Activated CD4-positive, alpha-beta T cell treated with anti-CD3 and anti-CD28 coated beads for 48 hours (primary cell): ENCODE results near the gene SPATA17.
"Not testable (repeated sequence)": the region's sequence is repeated elsewhere in the genome, so short reads cannot be mapped to it uniquely, and the experiment has no call there.

Experiments used
- DNase-seq: peaks from one replicate; pipeline ENCODE4 v3.0.0-alpha.2; 2020

Gene SPATA17

DNA sequence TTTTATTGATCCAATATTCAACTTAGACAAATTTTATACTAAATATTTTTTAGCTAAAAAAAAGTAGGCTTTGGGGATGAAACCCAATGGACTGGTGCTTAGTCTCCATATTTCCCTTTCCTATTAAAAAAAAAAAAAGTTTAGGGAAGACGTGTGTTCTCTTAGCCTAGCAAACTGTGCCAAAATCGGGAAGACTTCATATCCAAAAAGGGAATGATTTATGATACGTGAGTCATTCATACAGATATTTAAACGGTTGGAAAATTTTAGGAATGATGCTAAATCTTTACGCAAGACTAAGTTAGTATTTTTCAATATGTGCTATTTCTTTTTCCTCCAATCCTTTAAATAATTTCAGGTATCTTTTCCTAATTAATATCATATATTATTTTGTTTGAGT, 50.7 kb downstream of the SPATA17 start:
- no peak for DNase-seq

DNA sequence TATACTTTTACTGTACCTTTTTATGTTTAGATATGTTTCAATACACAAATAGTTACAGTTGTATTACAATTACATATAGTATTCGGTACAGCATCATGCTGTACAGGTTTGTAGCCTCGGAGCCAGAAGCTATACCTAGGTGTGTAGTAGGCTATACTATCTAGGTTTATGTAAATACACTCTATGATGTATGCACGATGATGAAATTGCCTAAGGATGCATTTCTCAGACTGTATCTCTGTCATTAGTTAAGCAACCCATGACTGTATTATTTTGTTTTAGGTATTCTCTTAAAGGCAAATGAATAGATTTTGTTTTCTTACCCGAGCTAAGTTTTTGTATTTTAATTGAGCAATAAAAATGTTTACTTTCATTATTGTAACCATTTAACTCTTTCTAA, 56.4 kb downstream of the SPATA17 start:
- DNase-seq: no peak

DNA sequence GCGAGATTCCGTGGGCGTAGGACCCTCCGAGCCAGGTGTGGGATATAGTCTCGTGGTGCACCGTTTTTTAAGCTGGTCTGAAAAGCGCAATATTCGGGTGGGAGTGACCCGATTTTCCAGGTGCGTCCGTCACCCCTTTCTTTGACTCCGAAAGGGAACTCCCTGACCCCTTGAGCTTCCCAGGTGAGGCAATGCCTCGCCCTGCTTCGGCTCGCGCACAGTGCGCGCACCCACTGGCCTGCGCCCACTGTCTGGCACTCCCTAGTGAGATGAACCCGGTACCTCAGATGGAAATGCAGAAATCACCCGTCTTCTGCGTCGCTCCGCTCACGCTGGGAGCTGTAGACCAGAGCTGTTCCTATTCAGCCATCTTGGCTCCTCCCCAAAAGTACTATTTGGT, 65.0 kb downstream of the SPATA17 start:
- DNase-seq: not testable (repeated sequence)

DNA sequence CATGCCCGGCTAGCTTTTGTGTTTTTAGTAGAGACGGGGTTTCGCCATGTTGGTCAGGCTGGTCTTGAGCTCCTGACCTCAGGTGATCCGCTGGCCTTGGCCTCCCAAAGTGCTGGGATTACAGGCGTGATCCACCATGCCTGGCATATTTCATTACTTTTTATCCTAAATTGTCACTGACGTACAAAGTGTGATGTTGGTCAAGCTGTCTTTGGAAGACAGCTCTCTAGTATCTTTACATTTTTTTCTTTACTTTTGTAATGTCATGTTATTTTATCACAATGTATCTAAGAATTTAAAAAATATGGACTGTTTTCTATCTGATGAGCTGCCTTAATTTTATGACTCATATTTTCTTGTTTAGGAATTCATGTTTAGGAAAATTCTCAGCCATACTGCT, 72.2 kb downstream of the SPATA17 start:
- no peak for DNase-seq

DNA sequence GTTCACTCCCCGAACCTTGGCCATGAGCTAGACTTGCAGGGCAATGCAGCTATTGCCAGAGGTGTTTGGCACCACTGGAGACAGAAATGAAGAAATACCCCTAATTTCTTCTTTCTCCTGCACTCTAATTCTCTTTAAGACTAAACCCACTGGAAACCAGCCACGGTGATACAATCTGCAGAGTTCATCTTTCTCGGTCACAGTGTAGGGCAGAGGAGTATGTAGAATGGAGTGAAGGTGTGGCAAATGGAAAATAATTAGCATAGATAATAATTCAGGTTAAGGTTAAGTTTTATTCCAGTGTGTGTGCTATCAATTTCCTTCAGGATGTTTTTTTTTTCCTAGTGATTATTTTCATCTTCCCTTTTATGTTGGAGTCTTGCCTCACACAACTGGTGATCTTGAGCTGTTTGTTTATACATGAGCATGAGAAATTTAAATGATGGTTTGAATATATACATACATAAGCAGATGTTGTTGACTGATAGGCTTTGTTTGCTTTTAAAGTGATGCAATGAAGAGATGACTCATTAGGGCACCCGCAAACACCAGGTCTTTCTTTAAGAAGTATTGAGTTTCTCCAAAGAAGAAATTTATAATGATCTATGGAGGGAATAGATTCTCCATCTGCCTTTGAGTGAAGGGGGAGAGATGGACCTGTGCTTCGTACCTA, 81.9 kb downstream of the SPATA17 start:
- DNase-seq: no peak

DNA sequence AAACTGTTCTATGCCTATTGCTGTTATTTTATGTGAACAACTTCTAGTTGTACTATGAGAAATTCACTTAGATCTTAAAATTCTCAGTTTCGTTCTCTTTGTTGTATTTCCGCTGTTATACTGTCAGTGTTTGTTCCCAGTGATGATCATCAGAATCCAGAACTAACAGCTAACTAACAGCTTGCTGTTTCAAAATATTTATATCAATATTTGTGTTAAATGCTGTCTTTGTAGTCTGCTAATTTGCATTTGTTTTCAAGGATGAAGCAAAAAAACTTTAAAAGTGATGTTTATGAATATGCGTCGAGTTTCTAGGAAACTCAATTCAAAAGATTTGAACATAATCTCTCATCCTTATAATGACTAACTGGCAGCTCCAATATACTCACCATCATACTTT, 84.5 kb downstream of the SPATA17 start:
- DNase-seq: no peak

DNA sequence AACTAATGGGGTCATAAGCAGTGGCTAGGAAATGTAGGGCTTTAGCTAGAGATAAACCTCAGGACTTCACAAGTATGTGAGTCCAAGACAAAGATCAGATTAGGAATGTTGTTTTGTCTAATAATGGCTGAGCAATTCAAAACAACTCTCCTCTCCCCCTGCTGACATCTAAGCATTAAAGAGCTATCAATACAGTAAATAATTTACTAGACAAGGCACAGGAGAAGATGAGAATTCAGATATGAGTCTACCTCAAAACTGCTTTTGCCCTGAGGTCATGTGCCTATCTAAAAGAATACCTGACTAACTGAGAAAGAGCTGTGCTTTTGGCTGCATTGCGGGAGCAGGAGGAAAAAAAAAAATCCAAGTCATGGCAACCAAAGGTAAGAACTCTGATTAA, 86.8 kb downstream of the SPATA17 start:
- DNase-seq: no peak

DNA sequence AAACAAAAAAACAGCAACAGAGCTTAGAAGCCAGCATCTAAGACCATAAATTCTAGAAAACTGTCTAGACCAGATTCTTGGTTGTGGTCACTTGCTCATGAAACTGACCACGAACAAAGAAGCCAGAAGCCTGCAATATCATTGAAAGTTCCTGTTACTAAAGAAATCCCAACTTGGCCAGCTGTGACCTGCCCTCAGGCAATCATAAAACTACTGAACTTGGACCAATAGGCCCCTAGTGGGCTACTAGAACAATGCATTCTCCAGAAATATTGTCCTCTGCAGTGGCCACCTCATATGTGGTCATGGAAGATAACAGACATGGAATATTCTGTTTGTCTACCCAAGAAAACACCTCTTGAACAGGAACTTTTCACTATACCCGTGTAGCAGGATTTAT, 87.7 kb downstream of the SPATA17 start:
- DNase-seq: no peak

DNA sequence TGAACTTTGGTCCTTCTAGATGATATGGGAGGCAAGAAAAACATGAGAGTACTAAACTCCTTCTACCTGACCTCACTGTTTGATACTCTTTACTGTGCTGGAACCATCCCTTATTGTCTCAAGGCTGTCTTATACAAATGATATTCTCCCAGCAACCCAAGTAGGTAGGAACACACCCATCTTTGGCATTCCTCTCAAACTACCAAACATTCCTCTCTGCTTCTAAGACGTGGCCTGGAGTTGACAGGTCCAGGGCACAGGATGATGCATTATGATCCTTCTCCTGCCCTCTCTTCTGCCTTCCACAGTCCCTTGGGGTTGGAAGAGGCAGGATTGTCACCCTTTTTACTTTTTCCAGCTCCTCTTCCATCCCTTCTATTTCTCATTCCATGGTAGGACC, 90.5 kb downstream of the SPATA17 start:
- DNase-seq: no peak

DNA sequence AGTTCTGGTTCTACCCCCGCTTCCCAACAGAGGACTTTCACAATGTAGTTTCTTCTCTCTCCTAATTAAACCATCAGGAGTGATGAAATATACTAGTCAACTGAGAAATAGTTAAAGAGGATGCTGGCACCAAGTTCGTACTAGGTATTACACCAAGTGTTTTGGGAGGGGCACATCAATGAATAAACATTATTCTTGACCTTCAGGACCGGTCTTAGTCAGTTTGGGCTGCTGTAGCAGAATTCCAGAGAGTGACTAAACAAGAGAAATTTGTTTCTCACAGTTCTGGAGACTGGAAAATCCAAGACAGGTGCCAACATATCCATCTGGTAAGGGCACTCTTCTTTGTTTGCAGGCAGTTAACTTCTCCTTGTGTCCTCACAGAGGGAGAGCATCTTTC, 103.8 kb downstream of the SPATA17 start:
- DNase-seq: no peak

DNA sequence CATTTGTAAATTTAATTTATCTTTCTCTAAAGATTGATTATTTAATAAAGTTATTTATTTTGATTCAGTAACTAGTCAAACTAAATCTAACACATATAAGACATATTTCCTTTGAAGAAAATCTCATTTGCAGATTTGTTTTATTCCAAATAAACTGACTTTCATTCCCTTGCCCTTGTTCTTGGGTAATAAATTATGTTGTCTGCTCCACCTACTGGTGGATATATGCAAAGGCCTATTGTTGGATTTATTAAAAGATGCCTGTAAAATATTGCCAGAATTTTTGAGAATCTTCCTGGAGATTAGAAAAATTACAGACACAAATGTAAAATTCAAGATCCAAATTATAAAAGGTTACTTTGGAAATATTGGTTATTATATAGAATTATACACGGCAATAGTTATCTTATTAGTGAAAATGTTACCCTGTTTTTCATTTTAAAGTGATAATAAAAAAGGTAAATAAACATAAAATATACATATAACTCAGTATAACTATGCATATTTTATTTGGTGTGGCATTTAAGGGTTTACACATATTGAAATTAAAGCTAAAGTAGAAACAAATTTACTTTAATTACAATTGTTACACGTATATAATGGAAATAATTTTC, 116.1 kb downstream of the SPATA17 start:
- no peak for DNase-seq

DNA sequence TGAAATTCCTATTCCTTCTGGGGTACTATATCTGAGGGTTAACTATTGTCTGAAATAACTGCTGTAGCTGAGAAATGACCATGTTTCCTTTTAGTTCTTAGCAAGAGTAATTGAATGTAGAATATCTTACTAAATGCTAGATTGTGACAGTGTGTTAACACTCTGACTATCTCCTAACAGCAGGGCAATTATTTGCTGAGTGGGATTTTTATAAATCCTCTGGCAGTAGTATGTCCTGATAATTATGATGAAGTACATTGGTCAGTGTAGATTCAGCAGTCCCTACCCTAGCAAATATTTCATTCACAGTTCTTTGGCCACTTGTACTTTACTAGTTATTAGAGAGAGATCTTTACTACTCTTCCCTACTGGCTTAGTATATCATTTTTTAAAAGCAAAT, 138.6 kb downstream of the SPATA17 start:
- DNase-seq: no peak

DNA sequence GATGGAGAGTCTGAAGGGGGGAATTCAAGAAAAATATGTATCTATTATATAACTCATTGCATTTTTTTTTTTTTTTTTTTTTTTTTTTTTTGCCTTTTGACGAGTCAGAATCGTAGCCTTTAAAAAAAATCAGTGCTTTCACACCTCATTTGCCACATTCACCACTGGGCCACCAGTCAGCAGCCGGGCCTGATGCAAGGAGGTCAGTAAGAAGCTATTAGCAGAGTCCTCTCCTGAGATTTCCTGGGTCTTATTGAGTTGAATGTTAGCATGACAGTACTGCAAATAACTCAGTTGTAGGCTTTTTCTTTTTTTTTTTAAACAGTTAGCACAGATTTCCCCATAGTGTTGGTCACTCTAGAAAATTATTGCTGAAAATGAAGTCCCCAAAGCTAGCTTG, 139.8 kb downstream of the SPATA17 start:
- no peak for DNase-seq

DNA sequence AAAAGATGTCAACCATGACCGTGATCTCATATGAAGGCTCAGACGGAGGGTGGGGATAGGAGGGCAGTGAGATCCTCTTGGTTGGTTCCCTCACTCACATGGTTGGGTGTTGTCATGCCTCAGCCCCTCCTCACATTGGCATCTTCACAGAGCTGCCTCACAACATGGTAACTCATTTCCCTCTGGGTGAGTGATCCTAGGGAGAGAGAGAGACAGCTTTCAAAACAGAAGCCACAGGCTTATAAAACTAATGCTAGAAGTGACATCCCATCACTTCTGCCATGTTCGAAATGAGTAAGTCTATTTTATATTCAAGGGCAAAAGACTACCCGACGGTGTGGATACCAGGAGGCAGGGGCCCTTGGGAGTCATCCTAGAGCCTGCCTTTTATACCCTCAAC, 145.5 kb downstream of the SPATA17 start:
- DNase-seq: no peak

DNA sequence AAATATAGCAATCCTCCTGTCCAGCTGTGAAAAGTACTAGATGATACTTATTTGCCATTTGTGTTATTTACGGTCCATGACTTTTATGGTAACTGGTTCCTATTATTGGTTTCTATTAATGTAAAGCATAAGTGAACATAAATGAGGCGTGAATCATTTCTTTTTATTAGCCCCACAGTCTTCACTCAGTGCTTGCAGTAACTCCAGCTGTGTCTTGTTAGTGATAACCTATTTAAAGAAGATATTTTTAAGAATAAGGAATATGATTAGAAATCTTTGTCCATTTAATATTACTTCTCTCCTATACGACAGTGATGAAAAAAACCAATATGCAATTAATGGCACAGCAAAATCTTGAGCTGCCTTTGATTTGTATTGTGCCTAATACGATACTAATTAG, 149.9 kb downstream of the SPATA17 start:
- no peak for DNase-seq

DNA sequence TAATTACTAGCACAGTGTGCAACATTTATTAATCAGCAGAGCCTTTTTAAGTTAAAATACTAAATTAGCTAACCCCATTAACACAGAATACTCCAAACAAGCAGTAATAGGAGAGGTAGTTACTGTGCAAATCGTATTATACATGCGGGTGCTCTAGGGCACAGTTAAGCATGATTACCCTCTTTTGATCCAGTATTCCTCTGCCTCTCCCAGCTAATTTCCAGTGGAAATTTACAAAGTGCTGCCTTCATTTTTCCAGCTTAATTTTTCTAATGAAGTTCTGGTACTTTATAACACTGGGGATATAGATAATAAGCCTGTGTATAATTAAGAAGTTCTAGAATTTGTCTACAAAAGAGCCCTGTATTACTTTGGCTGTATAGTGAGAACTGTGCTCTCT, 159.9 kb downstream of the SPATA17 start:
- no peak for DNase-seq

DNA sequence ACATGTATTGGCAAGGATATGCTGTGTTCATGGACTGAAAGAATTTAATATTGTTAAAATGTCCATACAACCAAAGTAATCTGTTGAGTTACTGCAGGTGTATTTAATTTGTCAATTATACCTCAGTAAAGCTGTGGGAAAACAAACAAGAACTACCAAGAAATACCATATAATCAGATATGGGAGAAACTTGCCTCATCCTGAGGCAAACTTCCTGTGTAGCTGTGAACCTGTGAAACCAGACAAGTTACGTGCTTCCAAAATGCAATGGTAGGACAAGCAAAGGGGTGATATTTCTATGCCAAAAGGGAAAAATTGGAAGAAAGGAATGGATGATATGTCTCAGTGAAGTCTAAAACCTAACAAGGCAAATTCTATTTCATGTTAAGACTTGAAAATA, 174.6 kb downstream of the SPATA17 start:
- DNase-seq: no peak

DNA sequence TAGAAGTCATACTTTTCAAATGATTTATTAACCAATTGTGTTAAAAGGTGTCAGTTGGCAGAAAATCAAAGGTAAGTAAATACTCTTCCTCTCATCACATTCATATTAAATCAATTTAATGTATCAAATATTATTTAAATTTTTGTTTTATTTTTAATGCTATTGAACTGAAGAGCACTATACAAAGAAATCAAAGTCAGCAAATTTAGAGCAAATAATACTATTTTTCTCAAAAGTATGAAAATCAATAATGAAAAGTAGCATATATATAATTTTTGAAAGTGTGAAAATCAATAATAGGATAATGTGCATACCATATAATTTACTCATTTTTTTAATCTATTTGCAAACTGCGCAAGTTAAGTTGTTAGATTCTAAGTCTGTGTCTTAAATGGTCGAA, 181.0 kb downstream of the SPATA17 start:
- no peak for DNase-seq

DNA sequence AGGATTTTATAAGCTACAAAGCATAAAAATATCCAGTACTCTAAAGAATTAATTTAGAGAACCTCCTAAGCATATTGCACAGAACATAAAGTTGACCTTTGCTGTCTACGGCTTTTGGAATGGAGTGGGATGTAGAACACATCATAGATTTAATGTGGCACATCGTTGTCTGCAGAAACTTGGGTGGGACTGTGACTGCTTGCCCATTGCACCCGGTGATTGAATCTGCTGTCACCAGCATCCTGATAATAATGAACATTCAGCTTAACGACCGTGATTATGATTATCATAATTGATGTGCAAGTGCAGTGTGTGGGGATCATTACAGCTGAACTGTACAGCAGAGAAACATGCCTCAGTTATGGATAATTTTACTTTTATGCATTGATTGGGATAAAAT, 181.9 kb downstream of the SPATA17 start:
- DNase-seq: no peak

DNA sequence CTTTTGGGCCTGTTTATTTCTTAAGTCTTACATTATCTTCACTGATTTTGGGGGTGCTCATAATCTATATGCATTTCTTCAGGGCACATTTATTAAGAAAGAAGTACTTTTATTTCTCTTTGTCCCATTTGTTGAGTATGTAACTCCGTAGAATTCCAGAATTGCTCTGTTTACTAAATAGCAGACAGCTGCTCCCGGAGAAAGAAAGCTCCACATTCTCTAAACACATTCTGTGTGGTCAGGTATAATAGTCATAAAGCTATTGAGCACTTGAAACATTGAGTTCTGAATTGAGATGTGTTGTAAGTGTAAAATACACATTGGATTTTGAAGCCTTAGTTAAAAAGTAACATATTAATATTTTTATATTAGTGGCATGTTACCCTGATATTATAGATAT, 206.5 kb downstream of the SPATA17 start:
- no peak for DNase-seq

DNA sequence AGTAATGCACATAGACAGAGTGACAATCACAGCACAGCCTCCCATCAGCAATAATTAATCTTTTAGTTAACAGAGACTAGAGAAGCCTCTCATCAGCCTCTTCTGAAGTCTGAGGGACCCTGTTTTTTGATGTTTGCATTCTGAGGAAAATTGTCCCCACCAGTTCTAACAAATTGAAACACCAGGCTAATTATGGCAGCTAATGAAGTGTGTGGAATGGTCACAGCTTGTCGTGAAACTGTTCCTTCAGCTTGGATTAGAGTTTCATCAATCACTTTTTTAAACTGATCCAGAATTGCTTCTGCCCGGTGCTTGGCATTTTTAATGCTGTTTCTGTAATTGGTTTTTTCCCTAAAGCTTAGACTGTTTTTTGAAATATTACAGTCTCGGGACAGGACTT, 208.0 kb downstream of the SPATA17 start:
- no peak for DNase-seq

DNA sequence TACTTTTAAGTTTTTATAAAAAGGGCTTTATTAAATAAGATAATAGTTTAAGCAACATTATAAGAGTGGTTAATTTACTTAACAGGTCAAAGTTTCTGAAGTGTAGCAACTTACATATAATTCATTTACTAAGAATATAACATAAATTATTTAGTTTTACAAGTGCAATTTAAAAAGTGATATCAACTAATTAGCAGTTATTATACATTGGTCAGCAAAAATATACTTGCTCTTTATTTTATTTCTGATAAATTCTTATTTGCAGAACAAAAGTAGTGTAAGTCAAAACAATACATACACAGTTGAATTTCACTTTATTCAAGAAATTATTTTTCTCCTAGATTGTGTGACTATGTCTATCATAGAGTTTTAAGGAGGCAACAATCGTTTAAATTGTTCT, 215.6 kb downstream of the SPATA17 start:
- no peak for DNase-seq

DNA sequence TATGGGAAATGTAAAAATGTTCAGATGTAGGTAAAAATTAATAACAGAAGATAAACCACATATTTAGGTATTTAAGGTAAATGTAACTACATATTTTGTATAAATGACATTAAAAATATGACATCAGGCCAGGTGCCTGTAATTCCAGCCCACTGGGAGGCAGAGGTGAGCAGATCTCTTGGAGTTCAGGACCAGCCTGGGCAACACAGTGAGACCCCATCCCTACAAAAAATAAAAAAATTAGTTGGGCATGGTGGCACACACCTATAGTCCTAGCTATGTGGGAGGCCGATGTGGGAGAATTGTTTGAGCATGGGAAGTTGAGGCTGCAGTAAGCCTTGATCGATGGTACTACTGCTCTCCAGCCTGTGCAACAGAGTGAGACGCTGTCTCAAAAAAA, 216.5 kb downstream of the SPATA17 start:
- no peak for DNase-seq

DNA sequence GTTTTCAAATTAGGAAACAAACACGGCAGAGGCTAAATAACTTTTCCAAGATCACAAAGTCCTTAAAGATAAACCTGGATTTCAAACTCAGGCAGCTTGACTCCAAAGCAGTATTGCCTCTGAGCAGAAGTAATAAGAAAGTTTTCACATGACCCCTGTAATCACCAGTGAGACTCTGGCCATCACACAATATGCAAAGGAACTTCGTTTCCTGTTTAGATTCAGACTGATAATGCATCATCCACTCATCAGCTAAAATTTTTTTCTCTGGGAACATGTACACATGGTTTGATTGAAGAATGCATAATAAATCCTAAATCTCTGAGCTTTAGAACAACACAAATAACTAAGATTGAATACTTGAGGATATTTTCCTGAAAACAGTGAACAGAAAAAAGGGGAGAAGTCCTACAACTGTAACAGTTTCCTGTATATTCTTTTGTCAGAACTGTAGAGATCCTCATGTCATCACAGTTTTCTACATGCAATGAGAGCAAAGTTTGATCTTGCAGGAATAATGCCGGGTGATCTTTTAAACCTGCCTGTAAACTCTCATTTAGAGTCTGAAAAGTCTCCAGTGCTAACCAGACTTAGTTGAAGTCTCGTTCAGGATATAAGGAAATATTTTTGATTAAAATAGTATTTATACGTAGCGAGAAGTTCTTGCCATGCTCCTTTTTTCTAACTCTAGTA, 225.3 kb downstream of the SPATA17 start:
- DNase-seq: no peak

DNA sequence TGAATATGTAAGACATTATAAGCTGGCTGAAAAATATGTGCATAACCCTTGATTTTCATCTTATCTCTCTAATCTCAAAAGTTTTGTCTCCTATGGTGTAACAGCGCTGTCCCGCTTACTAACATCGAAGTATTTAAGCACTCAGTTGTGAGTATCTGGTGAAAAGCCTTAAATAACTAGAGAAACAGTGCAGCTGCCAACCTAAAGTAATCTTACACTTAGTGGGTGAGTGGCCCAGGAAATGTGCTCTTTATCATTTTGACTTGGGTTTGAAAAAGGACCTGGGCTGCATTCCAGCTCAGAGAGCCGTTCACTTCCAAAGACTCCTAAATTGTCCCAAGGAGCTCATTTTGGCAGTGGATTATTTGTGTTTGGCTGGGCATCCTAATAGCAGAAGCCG, 225.9 kb downstream of the SPATA17 start:
- DNase-seq: no peak
